CD14-positive monocyte (primary cell): Measurements from ENCODE around the gene C12orf56. TPM values are rescaled to one million over a fixed set of nuclear protein-coding genes. Genes with fewer than 3 reads are reported as not detected.
"Not testable (repeated sequence)": the region's sequence is repeated elsewhere in the genome, so short reads cannot be mapped to it uniquely, and the experiment has no call there.

ENCODE experiments used
- DNase-seq, 3 donors: peaks; one replicate each; pipeline ENCODE4 v3.0.0-alpha.2; 2011 to 2022
- H2AFZ ChIP-seq: 2 replicates; pipeline ENCODE4 v1.6.0; 2012; ENCODE audit warnings: mild to moderate bottlenecking, low read depth, low read length, inconsistent platforms; ENCODE audit not compliant: insufficient read depth, poor library complexity, severe bottlenecking
- H3K27ac ChIP-seq, 2 donors: 1 replicate in 1 of 2; 2 replicates in 1 of 2; pipeline ENCODE4 v1.5.1; 2012 to 2013; ENCODE audit warnings: low read length in 2 of 2, control low read depth in 1 of 2, inconsistent platforms in 1 of 2, low read depth in 1 of 2, mild to moderate bottlenecking in 1 of 2
- H3K27me3 ChIP-seq, 2 donors: one replicate each; pipeline versions ENCODE4 v1.6.0 to v1.6.1; 2011 to 2013; ENCODE audit warnings: low read length in 2 of 2; ENCODE audit not compliant: control insufficient read depth in 2 of 2, insufficient read depth in 2 of 2
- H3K36me3 ChIP-seq, 2 donors: replicated peaks in 1 of 2; 1 replicate in 1 of 2; 2 replicates in 1 of 2; pipeline versions ENCODE4 v1.5.1 to v1.6.1; 2012 to 2013; ENCODE audit warnings: low read length in 2 of 2, control low read depth in 1 of 2, inconsistent platforms in 1 of 2, mild to moderate bottlenecking in 1 of 2; ENCODE audit not compliant: insufficient read depth in 2 of 2, control insufficient read depth in 1 of 2
- H3K4me1 ChIP-seq, 2 donors: 1 replicate in 1 of 2; 2 replicates in 1 of 2; pipeline versions ENCODE4 v1.5.1 to v1.6.1; 2012 to 2013; ENCODE audit warnings: low read length in 2 of 2, control low read depth in 1 of 2, inconsistent platforms in 1 of 2, mild to moderate bottlenecking in 1 of 2, moderate library complexity in 1 of 2; ENCODE audit not compliant: insufficient read depth in 2 of 2, control insufficient read depth in 1 of 2
- H3K4me2 ChIP-seq: replicated peaks from 2 replicates; pipeline ENCODE3; 2012; ENCODE audit warnings: low read length, moderate library complexity, mild to moderate bottlenecking; ENCODE audit not compliant: poor library complexity, severe bottlenecking; ENCODE audit errors: extremely low read depth
- H3K4me3 ChIP-seq, 3 experiments: fragments of 200-600 bp in 1 of 3; sonication (generic) in 1 of 3; replicated peaks in 1 of 3; 1 replicate in 2 of 3; 2 replicates in 1 of 3; pipeline ENCODE4 v1.5.1; 2011 to 2013; ENCODE audit warnings: low read length in 3 of 3, mild to moderate bottlenecking in 3 of 3, control low read depth in 2 of 3, low read depth in 2 of 3, inconsistent platforms in 1 of 3, moderate library complexity in 1 of 3
- H3K79me2 ChIP-seq: 2 replicates; pipeline ENCODE4 v1.6.0; 2012; ENCODE audit warnings: mild to moderate bottlenecking, control low read depth, inconsistent platforms, low read length, moderate library complexity; ENCODE audit not compliant: insufficient read depth
- H3K9ac ChIP-seq: 2 replicates; pipeline ENCODE4 v1.6.0; 2017; ENCODE audit warnings: low read length, mild to moderate bottlenecking; ENCODE audit not compliant: insufficient read depth, poor library complexity, severe bottlenecking
- H3K9me3 ChIP-seq, 2 donors: replicated peaks in 1 of 2; 1 replicate in 1 of 2; 2 replicates in 1 of 2; pipeline versions ENCODE4 v1.5.1 to v1.6.1; 2012 to 2013; ENCODE audit warnings: low read length in 2 of 2, control low read depth in 1 of 2; ENCODE audit not compliant: control insufficient read depth in 1 of 2, insufficient read depth in 1 of 2
- H4K20me1 ChIP-seq: 2 replicates; pipeline ENCODE4 v1.6.0; 2012; ENCODE audit warnings: mild to moderate bottlenecking, low read length, control low read depth, moderate library complexity; ENCODE audit not compliant: insufficient read depth
- H3K27ac Mint-ChIP-seq, 7 donors: one replicate each; pipeline ENCODE4 v1.8.0; 2020; ENCODE audit warnings: mild to moderate bottlenecking in 7 of 7, mixed read lengths in 7 of 7, moderate library complexity in 6 of 7, inconsistent platforms in 2 of 7
- H3K27me3 Mint-ChIP-seq, 3 donors: one replicate each; pipeline ENCODE4 v1.8.0; 2021 to 2022; ENCODE audit warnings: low read depth in 3 of 3, mild to moderate bottlenecking in 3 of 3, mixed read lengths in 3 of 3, moderate library complexity in 3 of 3, inconsistent platforms in 1 of 3
- H3K36me3 Mint-ChIP-seq, 2 donors: one replicate each; pipeline ENCODE4 v1.8.0; 2020; ENCODE audit warnings: mixed read lengths in 2 of 2, inconsistent platforms in 1 of 2, mild to moderate bottlenecking in 1 of 2
- H3K4me1 Mint-ChIP-seq: one replicate; pipeline ENCODE4 v1.8.0; 2020; ENCODE audit warnings: mild to moderate bottlenecking, mixed read lengths
- H3K4me3 Mint-ChIP-seq, 2 donors: one replicate each; pipeline ENCODE4 v1.8.0; 2020; ENCODE audit warnings: mild to moderate bottlenecking in 2 of 2, mixed read lengths in 2 of 2, moderate library complexity in 1 of 2
- H3K9me3 Mint-ChIP-seq, 7 donors: one replicate each; pipeline ENCODE4 v1.8.0; 2020 to 2022; ENCODE audit warnings: mixed read lengths in 7 of 7, mild to moderate bottlenecking in 6 of 7, moderate library complexity in 6 of 7, inconsistent platforms in 2 of 7
- CTCF ChIP-seq: fragments of 200-600 bp; IDR thresholded peaks from one replicate; pipeline ENCODE4 v1.8.0; 2022; ENCODE audit warnings: antibody characterized with exemption, mild to moderate bottlenecking
- WGBS: methylation state at CpG from one replicate; pipeline ENCODE4 v1.1.5; 2013; ENCODE audit warnings: missing lambda C conversion rate; ENCODE audit not compliant: insufficient coverage; 5-methylcytosine and 5-hydroxymethylcytosine counted together
- intact Hi-C, 2 donors: fragments of 100-400 bp; cut with micrococcal nuclease; formaldehyde crosslinking; loops; one replicate each; pipeline versions ENCODE4 v1.15.0 to v1.15.1; 2023
- polyA plus RNA-seq, 3 donors: library from polyadenylated mRNA; depleted of rRNA in 1 of 3; unstranded in 2 of 3; stranded (reverse) in 1 of 3; fragments of 300-500 nt in 2 of 3; fragments of >200 nt in 1 of 3; fragmentation: Illumina TruSeq in 2 of 3; gene quantifications; 1 replicate in 2 of 3; 2 replicates in 1 of 3; pipeline ENCODE4 v1.2.3, GENCODE V29; 2012 to 2021

Gene C12orf56
- polyA plus RNA-seq, 3 donors = not detected

- H3K4me1 Mint-ChIP-seq, H3K4me3 Mint-ChIP-seq, H3K27me3 ChIP-seq, H3K4me1 ChIP-seq, DNase-seq, H3K4me2 ChIP-seq, H3K27me3 Mint-ChIP-seq, H3K9ac ChIP-seq, H4K20me1 ChIP-seq, H2AFZ ChIP-seq, H3K4me3 ChIP-seq, H3K36me3 ChIP-seq, H3K9me3 ChIP-seq, H3K27ac Mint-ChIP-seq, H3K27ac ChIP-seq, H3K36me3 Mint-ChIP-seq, H3K79me2 ChIP-seq, intact Hi-C loops: not testable (repeated sequence)
- 100% methylated on average over 1 of the region's 2 CpGs for WGBS
- H3K9me3 Mint-ChIP-seq = peaks cover 0 to 23% (median 16%) of the 10 kb centered on the region in 7 donors
Observed at GRCh38 chr12:64340546-64340945, 50.0 kb downstream of the C12orf56 start.

GRCh38 chr12:64335886-64336466, 54.6 kb downstream of the C12orf56 start:
- H3K9ac ChIP-seq = no peak overlapping the region
- intact Hi-C loops = no loop called here
- H3K27me3 ChIP-seq = no peaks in the 10 kb centered on the region
- no peaks in the 10 kb centered on the region for H3K4me1 ChIP-seq
- no peaks in the 10 kb centered on the region for H3K79me2 ChIP-seq
- DNase-seq = no peak
- H3K36me3 ChIP-seq = no peaks in the 10 kb centered on the region
- H3K9me3 ChIP-seq = no peaks in the 10 kb centered on the region
- H2AFZ ChIP-seq = no peak overlapping the region
- no peak overlapping the region for H3K27ac ChIP-seq
- peaks cover 0 to 2% (median 0%) of the 10 kb centered on the region in 3 donors for H3K27me3 Mint-ChIP-seq
- no peaks in the 10 kb centered on the region for H3K4me1 Mint-ChIP-seq
- peaks cover 0 to 7% (median 0%) of the 10 kb centered on the region in 7 donors for H3K9me3 Mint-ChIP-seq
- no peak overlapping the region for H3K4me2 ChIP-seq
- H3K4me3 ChIP-seq = no peak overlapping the region
- no peak overlapping the region for H3K27ac Mint-ChIP-seq
- no peaks in the 10 kb centered on the region for H4K20me1 ChIP-seq
- no peak overlapping the region for H3K4me3 Mint-ChIP-seq
- WGBS = 100% methylated on average over 1 of the region's 4 CpGs
- TF ChIP-seq CTCF = no peak
- H3K36me3 Mint-ChIP-seq = no peaks in the 10 kb centered on the region
